ENCODE results near the gene FOXE3. TPM values are rescaled to one million over a fixed set of nuclear protein-coding genes. Genes with fewer than 3 reads are reported as not detected.
A peak's percentile ranks its signal among the peaks of the same experiment; 100 is the strongest.

FOXE3 gene
- total RNA-seq, 4 donors from 2014 or later: not detected

- DNase-seq (ENCODE audit: extremely low spot score): no peak
- Histone ChIP-seq H3K36me3 (no peaks in the 10 kb centered on the region), H3K27ac (replicated peaks in 1 of 4) (no peak overlapping the region), H3K4me1 (peaks cover 0 to 15% (median 11%) of the 10 kb centered on the region in 4 donors), H3K9me3 (no peaks in the 10 kb centered on the region), H3K27me3 (peaks cover 0 to 6% (median 0%) of the 10 kb centered on the region in 4 donors), H3K4me3 (no peak overlapping the region)
- intact Hi-C loops (cut with DNase I): no loop called here
- TF ChIP-seq POLR2AphosphoS5 (IDR thresholded peaks at IDR 0.05) (no peak), POLR2A (IDR thresholded peaks at IDR 0.05; ENCODE audit: low read depth) (no peak), CTCF (IDR thresholded peaks at IDR 0.05) (no peak), EP300 (IDR thresholded peaks at IDR 0.05) (no peak)
- WGBS: 54% methylated on average over 2 of the region's 2 CpGs
Observed at GRCh38 chr1:47389731-47390130, 26.4 kb upstream of the FOXE3 start.

DNA sequence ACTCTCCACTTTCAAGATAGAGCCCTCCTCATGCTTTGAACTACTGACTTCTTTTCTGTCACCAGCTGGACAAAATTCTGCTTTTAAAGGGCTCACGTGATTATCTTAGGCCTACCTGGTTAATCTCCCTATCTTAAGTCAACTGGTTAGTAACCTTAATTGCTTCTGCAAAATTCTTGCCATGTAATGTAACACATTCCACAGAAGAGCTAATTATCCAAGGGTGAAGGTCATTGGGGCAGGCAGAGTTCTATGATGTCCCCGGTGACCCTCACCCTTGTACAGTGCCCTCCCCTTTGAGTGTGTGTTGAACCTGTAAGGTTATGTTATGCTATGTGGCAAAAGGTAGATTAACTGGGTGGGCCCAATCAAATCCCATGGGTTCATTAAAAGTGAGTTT lies 25.2 kb upstream of the FOXE3 start:
- H3K4me1 ChIP-seq: peaks cover 0 to 15% (median 11%) of the 10 kb centered on the region in 4 donors
- 100% methylated on average over 2 of the region's 2 CpGs for WGBS
- intact Hi-C loops (cut with DNase I): no loop called here
- no peak overlapping the region for H3K4me3 ChIP-seq
- no peak for TF ChIP-seq POLR2AphosphoS5 (IDR thresholded peaks at IDR 0.05)
- TF ChIP-seq CTCF (IDR thresholded peaks at IDR 0.05): no peak
- no peak for TF ChIP-seq EP300 (IDR thresholded peaks at IDR 0.05)
- TF ChIP-seq POLR2A (IDR thresholded peaks at IDR 0.05; ENCODE audit: low read depth): no peak
- no peak for DNase-seq (ENCODE audit: extremely low spot score)
- no peaks in the 10 kb centered on the region for H3K9me3 ChIP-seq
- H3K27ac ChIP-seq (replicated peaks in 1 of 4): no peak overlapping the region
- peaks cover 0 to 6% (median 0%) of the 10 kb centered on the region in 4 donors for H3K27me3 ChIP-seq
- no peaks in the 10 kb centered on the region for H3K36me3 ChIP-seq

DNA sequence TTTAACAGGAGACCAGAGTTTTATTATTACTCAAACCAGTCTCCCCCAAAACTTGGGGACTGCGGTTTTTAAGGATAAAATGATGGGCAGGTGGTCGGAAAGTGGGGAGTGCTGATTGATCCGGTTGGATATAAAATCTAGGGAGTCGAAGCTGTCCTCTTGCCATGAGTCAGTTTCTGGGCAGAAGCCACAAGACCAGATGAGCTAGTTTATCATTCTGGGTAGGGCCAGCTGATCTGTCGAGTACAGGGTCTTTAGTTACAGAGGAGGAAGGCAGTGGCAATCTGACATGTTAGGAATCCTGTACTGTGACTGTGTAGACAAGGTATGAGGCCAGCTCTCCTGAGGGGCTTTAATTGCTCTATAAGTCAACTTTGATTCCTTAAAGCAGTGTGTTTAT lies 22.9 kb upstream of the FOXE3 start:
- intact Hi-C loops (cut with DNase I): no loop called here
- H3K27me3 ChIP-seq: peaks cover 0 to 27% (median 3%) of the 10 kb centered on the region in 4 donors
- H3K36me3 ChIP-seq: no peaks in the 10 kb centered on the region
- peaks cover 0 to 12% (median 10%) of the 10 kb centered on the region in 4 donors for H3K4me1 ChIP-seq
- WGBS: 74% methylated on average over 5 of the region's 5 CpGs
- H3K27ac ChIP-seq (replicated peaks in 1 of 4): no peak overlapping the region
- TF ChIP-seq POLR2AphosphoS5 (IDR thresholded peaks at IDR 0.05): no peak
- TF ChIP-seq CTCF (IDR thresholded peaks at IDR 0.05): no peak
- TF ChIP-seq EP300 (IDR thresholded peaks at IDR 0.05): no peak
- TF ChIP-seq POLR2A (IDR thresholded peaks at IDR 0.05; ENCODE audit: low read depth): no peak
- no peak overlapping the region for H3K4me3 ChIP-seq
- DNase-seq (ENCODE audit: extremely low spot score): peak; percentile 86
- no peaks in the 10 kb centered on the region for H3K9me3 ChIP-seq

GRCh38 chr1:47395433-47395832 lies 20.7 kb upstream of the FOXE3 start:
- Histone ChIP-seq H3K4me1 (no peaks in the 10 kb centered on the region), H3K27ac (replicated peaks in 1 of 4) (no peak overlapping the region), H3K36me3 (no peaks in the 10 kb centered on the region), H3K9me3 (no peaks in the 10 kb centered on the region), H3K4me3 (no peak overlapping the region), H3K27me3 (peaks cover 0 to 46% (median 3%) of the 10 kb centered on the region in 4 donors)
- peak; percentile 57 for DNase-seq (ENCODE audit: extremely low spot score)
- TF ChIP-seq CTCF (IDR thresholded peaks at IDR 0.05) (no peak), POLR2AphosphoS5 (IDR thresholded peaks at IDR 0.05) (no peak), POLR2A (IDR thresholded peaks at IDR 0.05; ENCODE audit: low read depth) (no peak), EP300 (IDR thresholded peaks at IDR 0.05) (no peak)
- intact Hi-C loops (cut with DNase I): no loop called here
- WGBS: 76% methylated on average over 3 of the region's 3 CpGs

DNA sequence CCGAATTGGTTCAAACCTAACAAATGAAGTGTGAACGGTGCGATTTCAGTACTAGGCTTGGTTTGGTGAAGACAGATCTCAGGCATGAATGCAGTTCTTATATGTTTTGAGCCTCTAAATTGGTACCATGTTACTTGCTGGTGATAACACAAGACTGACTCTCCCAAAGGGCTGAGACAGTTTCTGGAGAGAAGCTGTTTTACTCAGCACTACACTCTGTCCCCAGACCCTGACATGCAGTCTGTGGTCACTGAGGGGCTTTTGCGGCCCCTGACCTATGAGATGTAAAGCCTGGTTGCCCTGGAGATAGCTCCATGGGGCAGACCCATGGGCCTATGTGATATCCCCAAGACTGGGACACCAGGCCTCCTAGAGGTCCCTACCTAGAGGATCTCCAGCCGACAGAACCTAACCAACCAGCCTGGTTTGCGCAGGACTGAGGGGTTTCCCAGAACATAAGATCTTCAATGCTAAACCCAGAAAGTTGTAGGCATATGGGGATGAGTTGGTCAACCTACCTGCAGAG lies 19.4 kb upstream of the FOXE3 start:
- Histone ChIP-seq H3K4me3 (no peak overlapping the region), H3K27me3 (peaks cover 0 to 55% (median 3%) of the 10 kb centered on the region in 4 donors), H3K27ac (replicated peaks in 1 of 4) (no peak overlapping the region), H3K36me3 (no peaks in the 10 kb centered on the region), H3K4me1 (no peaks in the 10 kb centered on the region), H3K9me3 (no peaks in the 10 kb centered on the region)
- peak; percentile 74 for DNase-seq (ENCODE audit: extremely low spot score)
- 89% methylated on average over 3 of the region's 6 CpGs for WGBS
- no peak for TF ChIP-seq EP300 (IDR thresholded peaks at IDR 0.05)
- intact Hi-C loops (cut with DNase I): no loop called here

Data from esophagus muscularis mucosa (tissue), 4 donors.